GM12875 (cell line): ENCODE results near the gene SLC2A2.

Experiments
- H3K4me3 ChIP-seq: one replicate; pipeline ENCODE4 v1.5.1; 2011; ENCODE audit warnings: low read depth, low read length, control low read depth
- TF ChIP-seq, protein P1 (sequence below): IDR thresholded peaks from 2 replicates; pipeline ENCODE4 v1.5.1; 2011; ENCODE audit warnings: low read depth, mild to moderate bottlenecking, control low read depth, inconsistent platforms, low read length, moderate library complexity, borderline replicate concordance; ENCODE audit not compliant: insufficient read depth

SLC2A2 gene

DNA sequence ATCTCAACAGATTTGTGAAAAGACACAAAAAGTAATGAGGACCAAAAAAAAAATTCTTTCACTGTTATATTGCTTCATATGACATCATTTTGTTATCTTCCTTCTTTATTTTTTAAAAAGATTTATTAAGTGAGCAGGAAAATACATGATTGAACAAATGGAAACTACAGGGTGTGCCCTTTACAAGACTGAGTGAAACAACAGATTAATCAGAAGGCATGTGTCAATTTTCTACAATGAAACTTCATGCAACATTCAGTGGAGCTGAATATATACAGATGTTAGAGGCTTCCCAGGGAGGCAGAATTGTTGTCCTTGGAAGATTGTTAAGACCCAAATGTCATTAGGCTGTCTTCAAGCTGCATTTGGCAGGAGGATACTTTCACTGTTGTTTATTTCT, 28.4 kb upstream of the SLC2A2 start:
- TF ChIP-seq, protein P1, sequence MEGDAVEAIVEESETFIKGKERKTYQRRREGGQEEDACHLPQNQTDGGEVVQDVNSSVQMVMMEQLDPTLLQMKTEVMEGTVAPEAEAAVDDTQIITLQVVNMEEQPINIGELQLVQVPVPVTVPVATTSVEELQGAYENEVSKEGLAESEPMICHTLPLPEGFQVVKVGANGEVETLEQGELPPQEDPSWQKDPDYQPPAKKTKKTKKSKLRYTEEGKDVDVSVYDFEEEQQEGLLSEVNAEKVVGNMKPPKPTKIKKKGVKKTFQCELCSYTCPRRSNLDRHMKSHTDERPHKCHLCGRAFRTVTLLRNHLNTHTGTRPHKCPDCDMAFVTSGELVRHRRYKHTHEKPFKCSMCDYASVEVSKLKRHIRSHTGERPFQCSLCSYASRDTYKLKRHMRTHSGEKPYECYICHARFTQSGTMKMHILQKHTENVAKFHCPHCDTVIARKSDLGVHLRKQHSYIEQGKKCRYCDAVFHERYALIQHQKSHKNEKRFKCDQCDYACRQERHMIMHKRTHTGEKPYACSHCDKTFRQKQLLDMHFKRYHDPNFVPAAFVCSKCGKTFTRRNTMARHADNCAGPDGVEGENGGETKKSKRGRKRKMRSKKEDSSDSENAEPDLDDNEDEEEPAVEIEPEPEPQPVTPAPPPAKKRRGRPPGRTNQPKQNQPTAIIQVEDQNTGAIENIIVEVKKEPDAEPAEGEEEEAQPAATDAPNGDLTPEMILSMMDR = no peak
- no peak overlapping the region for H3K4me3 ChIP-seq

DNA sequence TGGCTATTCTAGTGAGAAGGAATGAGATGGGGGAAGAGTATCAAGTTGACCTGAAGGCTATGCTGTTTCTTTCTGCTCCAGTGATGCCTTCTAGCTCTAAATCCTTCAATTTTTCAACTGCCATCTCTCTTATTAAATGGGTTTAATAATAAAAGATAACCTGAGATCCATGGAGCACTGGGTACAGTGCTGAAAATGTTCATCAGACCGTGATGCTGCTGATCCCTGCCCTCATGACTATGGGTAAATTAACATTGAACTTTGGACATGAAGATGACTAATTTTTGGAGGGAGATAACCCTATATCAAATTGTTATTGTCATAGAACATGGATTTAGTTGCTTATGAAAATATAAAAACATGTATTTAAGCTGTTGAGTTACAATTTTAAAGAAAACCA, 27.7 kb upstream of the SLC2A2 start:
- TF ChIP-seq, protein P1 = no peak

DNA sequence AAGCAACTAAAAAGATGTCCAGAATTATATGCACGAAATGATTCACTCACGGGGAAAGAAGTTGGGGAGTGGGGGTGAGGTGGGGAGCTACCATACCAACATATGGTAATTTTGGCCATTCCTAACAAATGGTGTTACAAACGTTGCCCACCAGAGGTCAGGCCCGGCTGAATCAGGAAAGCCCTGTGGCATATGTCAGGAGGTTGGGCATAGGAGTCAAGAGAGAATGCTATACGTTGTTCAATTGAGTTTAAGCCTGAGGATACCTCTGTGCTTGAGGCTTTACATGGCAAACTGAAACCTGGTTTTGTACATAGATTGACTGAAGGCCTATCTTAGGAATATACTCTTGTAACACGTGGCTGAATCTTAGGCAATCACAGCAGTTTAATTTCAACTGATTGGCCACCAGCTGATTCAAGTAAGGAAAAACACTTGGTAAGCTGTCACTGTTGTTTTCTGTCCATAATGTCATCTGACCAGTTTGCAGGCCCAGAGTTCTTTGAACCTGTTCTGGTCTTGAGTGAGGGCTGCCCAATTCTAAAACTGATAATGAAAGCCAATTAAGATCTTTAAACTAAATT, 23.4 kb upstream of the SLC2A2 start:
- TF ChIP-seq, protein P1 = peak; percentile 53; the same call in 1 of the 2 replicates

More for the DNA sequence above, 27.7 kb upstream of the SLC2A2 start:
- no peak overlapping the region for H3K4me3 ChIP-seq

DNA sequence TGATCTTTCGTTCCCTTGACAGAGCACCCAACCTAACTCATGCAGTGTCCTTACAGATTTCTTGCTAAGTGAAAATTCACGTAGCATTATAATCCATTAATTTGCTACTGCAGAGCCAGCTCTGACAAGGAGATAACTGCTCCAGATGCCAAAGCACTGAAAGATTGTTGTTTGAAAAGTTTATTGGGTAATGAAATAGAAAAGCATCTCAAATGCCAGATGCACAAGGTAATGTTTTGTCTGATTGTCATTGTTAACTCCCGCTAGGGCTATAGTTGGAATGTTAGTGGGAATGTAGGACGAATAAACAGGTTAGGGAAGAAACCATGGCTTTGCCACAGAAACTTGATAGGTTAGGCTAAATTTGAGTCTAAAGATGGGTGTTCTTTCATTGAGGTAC, 20.2 kb upstream of the SLC2A2 start:
- TF ChIP-seq, protein P1 = no peak
- H3K4me3 ChIP-seq = no peak overlapping the region

More for the DNA sequence above, 23.4 kb upstream of the SLC2A2 start:
- H3K4me3 ChIP-seq = no peak overlapping the region

DNA sequence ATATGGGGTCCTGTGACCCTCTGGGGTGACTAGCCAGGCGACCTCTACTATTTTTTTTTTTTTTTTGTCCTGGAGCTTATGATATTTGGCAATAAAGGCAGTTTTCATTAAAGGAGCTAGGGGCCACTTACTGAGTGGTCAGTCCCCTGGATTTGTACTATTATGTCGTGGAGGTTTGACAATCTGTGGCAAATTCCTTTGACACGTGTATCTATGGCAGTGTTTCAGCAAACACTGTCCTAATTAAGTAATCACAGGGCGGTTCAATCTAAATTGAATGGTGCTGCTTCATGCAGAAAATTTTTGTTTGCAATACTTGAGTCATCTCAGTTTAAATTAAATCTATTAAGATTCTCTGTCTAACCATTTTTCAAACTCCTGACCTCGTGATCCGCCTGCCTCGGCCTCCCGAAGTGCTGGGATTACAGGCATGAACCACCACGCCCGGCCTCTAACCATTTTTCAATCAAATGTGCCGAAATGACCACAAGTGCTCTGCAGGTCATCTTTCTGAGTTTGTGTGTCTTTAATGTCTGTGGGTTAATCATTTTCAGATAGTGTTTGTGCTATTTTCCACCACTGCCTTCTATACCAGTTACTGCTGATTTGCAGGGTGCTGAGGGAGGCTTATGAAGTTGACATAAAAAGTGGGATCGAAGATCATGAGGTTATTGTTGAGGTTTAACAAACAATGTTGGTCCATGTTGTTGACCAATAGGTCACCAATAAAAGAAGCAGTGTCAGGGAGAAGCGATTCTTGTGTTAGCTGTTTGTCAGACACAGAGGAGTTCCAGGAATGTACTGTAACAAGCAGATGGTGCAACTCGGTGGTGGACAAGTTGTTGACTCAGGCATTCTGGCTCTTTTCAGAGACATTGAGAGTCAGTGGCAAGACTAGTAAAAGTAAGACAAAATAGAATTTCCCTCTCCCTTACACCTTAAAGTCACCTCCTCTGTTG, 18.6 kb upstream of the SLC2A2 start:
- H3K4me3 ChIP-seq = no peak overlapping the region
- TF ChIP-seq, protein P1 = no peak

DNA sequence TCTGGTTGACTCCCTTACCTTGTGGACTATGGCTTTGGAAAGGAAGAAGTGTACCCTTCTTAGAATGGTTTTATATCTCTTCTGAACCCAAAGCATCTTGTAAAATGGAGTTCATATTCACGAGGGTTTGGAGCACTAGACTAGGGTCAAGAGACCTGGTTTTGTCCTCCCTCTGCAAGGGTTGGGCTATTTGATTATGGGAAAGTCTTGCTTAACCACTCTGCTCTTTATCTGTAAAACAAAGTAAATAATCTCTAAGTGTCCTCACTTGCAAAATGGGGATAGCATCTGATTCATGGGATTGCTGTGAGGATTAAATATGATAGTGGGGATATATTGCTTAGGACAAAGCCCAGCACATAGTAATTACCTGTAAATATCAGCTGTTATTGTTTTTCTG, 17.9 kb upstream of the SLC2A2 start:
- TF ChIP-seq, protein P1 = no peak
- H3K4me3 ChIP-seq = no peak overlapping the region
